H1 (cell line): ENCODE data around the gene NSA2. TPM values are rescaled to one million over a fixed set of nuclear protein-coding genes. Genes with fewer than 3 reads are reported as not detected.

ENCODE experiments used
- CTCF ChIA-PET: fragments of 300-600 bp; sonication (Branson Sonifier 250); formaldehyde crosslinking; loops from one replicate; lab custom pipeline; 2021; ENCODE audit not compliant: partially characterized antibody; lab: Charles Lee
- POLR2A ChIA-PET: fragments of 300-600 bp; sonication (Branson Sonifier 250); formaldehyde crosslinking; loops from one replicate; lab custom pipeline; 2021; ENCODE audit warnings: inconsistent platforms; ENCODE audit not compliant: partially characterized antibody; lab: Charles Lee
- DNase-seq, 2 experiments: peaks; one replicate each; pipeline versions ENCODE4 v3.0.0 to v3.0.0-alpha.2; 2010 to 2022; ENCODE audit warnings: low spot score in 2 of 2, low read depth in 1 of 2, mixed read lengths in 1 of 2
- FAIRE-seq: peaks from 2 replicates; lab custom pipeline; 2011; peaks lifted over from hg19 to GRCh38; lab: Jason Lieb, UNC
- H2AFZ ChIP-seq: 2 replicates; pipeline ENCODE4 v1.8.1; 2012; ENCODE audit warnings: low read length, inconsistent platforms
- H2AK5ac ChIP-seq: 2 replicates; pipeline ENCODE4 v1.6.1; 2013; ENCODE audit warnings: low read depth, low read length
- H2BK120ac ChIP-seq: replicated peaks from 2 replicates; pipeline ENCODE3; 2013; ENCODE audit warnings: low read depth, low read length, inconsistent platforms
- H2BK12ac ChIP-seq: 2 replicates; pipeline ENCODE4 v1.6.1; 2013; ENCODE audit warnings: low read depth, low read length
- H2BK15ac ChIP-seq: 2 replicates; pipeline ENCODE4 v1.6.1; 2013; ENCODE audit warnings: low read length
- H2BK20ac ChIP-seq: 2 replicates; pipeline ENCODE4 v1.6.1; 2013; ENCODE audit warnings: low read length
- H2BK5ac ChIP-seq: 2 replicates; pipeline ENCODE4 v1.6.1; 2013; ENCODE audit warnings: low read depth, low read length
- H3K14ac ChIP-seq: 2 replicates; pipeline ENCODE4 v1.6.1; 2013; ENCODE audit warnings: inconsistent platforms; ENCODE audit not compliant: insufficient read length
- H3K18ac ChIP-seq: 2 replicates; pipeline ENCODE4 v1.6.1; 2013; ENCODE audit warnings: low read length; ENCODE audit errors: extremely low read depth
- H3K23ac ChIP-seq: 2 replicates; pipeline ENCODE4 v1.6.1; 2013; ENCODE audit warnings: inconsistent platforms; ENCODE audit not compliant: insufficient read length
- H3K23me2 ChIP-seq: 2 replicates; pipeline ENCODE4 v1.6.1; 2013; ENCODE audit warnings: low read depth, low read length
- H3K27ac ChIP-seq: 2 replicates; pipeline ENCODE4 v1.6.1; 2011; ENCODE audit warnings: low read depth, low read length, inconsistent platforms
- H3K27me3 ChIP-seq, 4 experiments: replicated peaks in 1 of 4; 1 replicate in 1 of 4; 2 replicates in 3 of 4; pipeline versions ENCODE4 v1.6.1 to v1.8.1; 2011 to 2013; ENCODE audit warnings: low read length in 3 of 4, mild to moderate bottlenecking in 3 of 4, inconsistent platforms in 2 of 4, mixed read lengths in 2 of 4, moderate library complexity in 1 of 4; ENCODE audit not compliant: control insufficient read depth in 3 of 4, insufficient read depth in 3 of 4; ENCODE audit errors: extremely low read depth in 1 of 4
- H3K36me3 ChIP-seq, 4 experiments: 2 replicates each; pipeline versions ENCODE4 v1.6.1 to v1.8.1; 2011 to 2013; ENCODE audit warnings: mild to moderate bottlenecking in 4 of 4, low read length in 3 of 4, moderate library complexity in 2 of 4, control low read depth in 1 of 4, inconsistent platforms in 1 of 4; ENCODE audit not compliant: insufficient read depth in 4 of 4, control insufficient read depth in 2 of 4
- H3K4ac ChIP-seq: replicated peaks from 2 replicates; pipeline ENCODE3; 2013; ENCODE audit warnings: low read length, low read depth, mixed read lengths, inconsistent platforms; ENCODE audit not compliant: insufficient read length
- H3K4me1 ChIP-seq, 4 experiments: replicated peaks in 1 of 4; 1 replicate in 1 of 4; 2 replicates in 3 of 4; pipeline versions ENCODE4 v1.6.1 to v1.8.1; 2011 to 2013; ENCODE audit warnings: low read length in 3 of 4, inconsistent platforms in 2 of 4, mixed read lengths in 1 of 4; ENCODE audit not compliant: insufficient read depth in 4 of 4, control insufficient read depth in 3 of 4
- H3K4me2 ChIP-seq, 2 experiments: 2 replicates each; pipeline versions ENCODE4 v1.6.1 to v1.8.1; 2011 to 2013; ENCODE audit warnings: low read depth in 2 of 2, low read length in 2 of 2, control low read depth in 1 of 2, inconsistent platforms in 1 of 2, mild to moderate bottlenecking in 1 of 2; ENCODE audit not compliant: insufficient read depth in 1 of 2
- H3K4me3 ChIP-seq, 4 experiments: fragments of 200-600, 300-600 bp in 1 of 4; sonication (generic), shearing (Covaris generic), sonication (Bioruptor Twin) in 1 of 4; 2 replicates each; pipeline versions ENCODE4 v1.5.1 to v1.8.1; 2011 to 2016; ENCODE audit warnings: low read length in 4 of 4, low read depth in 3 of 4, control low read depth in 2 of 4, inconsistent platforms in 2 of 4, mild to moderate bottlenecking in 2 of 4, mixed read lengths in 1 of 4, moderate library complexity in 1 of 4; ENCODE audit not compliant: insufficient read depth in 2 of 4; ENCODE audit errors: extremely low read depth in 1 of 4
- H3K56ac ChIP-seq: replicated peaks from 2 replicates; pipeline ENCODE3; 2013; ENCODE audit warnings: low read depth, mild to moderate bottlenecking, mixed read lengths, low read length, inconsistent platforms; ENCODE audit not compliant: insufficient read length
- H3K79me1 ChIP-seq: 2 replicates; pipeline ENCODE4 v1.6.1; 2013; ENCODE audit warnings: low read depth, low read length, control low read depth
- H3K79me2 ChIP-seq, 2 experiments: 2 replicates each; pipeline versions ENCODE4 v1.6.1 to v1.8.1; 2012 to 2013; ENCODE audit warnings: low read length in 2 of 2, mild to moderate bottlenecking in 2 of 2, inconsistent platforms in 1 of 2; ENCODE audit not compliant: insufficient read depth in 2 of 2, control insufficient read depth in 1 of 2
- H3K9ac ChIP-seq, 4 experiments: replicated peaks in 1 of 4; 1 replicate in 1 of 4; 2 replicates in 3 of 4; pipeline versions ENCODE4 v1.6.1 to v1.8.1; 2011 to 2013; ENCODE audit warnings: low read depth in 3 of 4, low read length in 3 of 4, control low read depth in 2 of 4, mild to moderate bottlenecking in 2 of 4, moderate library complexity in 2 of 4, inconsistent platforms in 1 of 4; ENCODE audit errors: extremely low read depth in 1 of 4
- H3K9me3 ChIP-seq, 2 experiments: 2 replicates each; pipeline versions ENCODE4 v1.6.1 to v1.8.1; 2012 to 2013; ENCODE audit warnings: mild to moderate bottlenecking in 2 of 2, moderate library complexity in 2 of 2, control low read depth in 1 of 2, inconsistent platforms in 1 of 2, low read depth in 1 of 2, low read length in 1 of 2, mixed read lengths in 1 of 2; ENCODE audit not compliant: insufficient read depth in 2 of 2
- H4K20me1 ChIP-seq, 2 experiments: replicated peaks in 1 of 2; 2 replicates each; pipeline versions ENCODE3 to v1.8.1; 2011 to 2013; ENCODE audit warnings: inconsistent platforms in 2 of 2, low read length in 2 of 2, mild to moderate bottlenecking in 1 of 2; ENCODE audit not compliant: insufficient read depth in 2 of 2, control insufficient read depth in 1 of 2
- H4K5ac ChIP-seq: 2 replicates; pipeline ENCODE4 v1.6.1; 2013; ENCODE audit warnings: low read length, low read depth, mixed read lengths, inconsistent platforms; ENCODE audit not compliant: insufficient read length
- H4K8ac ChIP-seq: 2 replicates; pipeline ENCODE4 v1.8.0; 2013; ENCODE audit warnings: mild to moderate bottlenecking, moderate library complexity, low read length, inconsistent platforms; ENCODE audit not compliant: insufficient read depth; ENCODE audit errors: extremely low read depth
- H4K91ac ChIP-seq: replicated peaks from 2 replicates; pipeline ENCODE3; 2013; ENCODE audit warnings: low read length, mixed read lengths, inconsistent platforms; ENCODE audit not compliant: insufficient read length
- CTBP2 ChIP-seq: IDR thresholded peaks from 2 replicates; pipeline ENCODE4 v1.7.0; 2011; ENCODE audit warnings: borderline replicate concordance, mild to moderate bottlenecking, moderate library complexity, mixed read lengths, low read length; ENCODE audit not compliant: insufficient read depth, insufficient read length
- WGBS, 2 experiments: shearing (Covaris generic) in 1 of 2; methylation state at CpG; one replicate each; pipeline versions ENCODE4 v1.1.6 to v1.1.7; 2013 to 2015; ENCODE audit warnings: low lambda C conversion rate in 2 of 2, mixed read lengths in 2 of 2, inconsistent platforms in 1 of 2, low coverage in 1 of 2, missing lambda C conversion rate in 1 of 2; ENCODE audit not compliant: insufficient replicate concordance in 2 of 2, insufficient coverage in 1 of 2, insufficient read length in 1 of 2; ENCODE audit errors: extremely low coverage in 1 of 2, missing lambda C conversion rate in 1 of 2; 5-methylcytosine and 5-hydroxymethylcytosine counted together
- polyA plus RNA-seq, 7 experiments: library from polyadenylated mRNA; depleted of rRNA in 3 of 7; stranded (reverse) in 5 of 7; unstranded in 2 of 7; fragments of >200 nt in 5 of 7; fragments of 200-250 nt in 2 of 7; gene quantifications; 1 replicate in 5 of 7; 2 replicates in 1 of 7; 4 replicates in 1 of 7; pipeline versions ENCODE4 v1.2.1 to v1.2.3, GENCODE V29; 2011 to 2013; ENCODE audit warnings: missing spikeins in 2 of 7, mixed read lengths in 2 of 7
- total RNA-seq: library from RNA; stranded (reverse); fragmentation: NEBNext Ultra II Directional; extraction: Animal tissue kit (Norgen Biotek cat#: 25700); gene quantifications from 2 replicates; pipeline ENCODE4 v1.2.1, GENCODE V29; 2021

NSA2 gene
- total and polyA plus RNA-seq, 2 of the 8 experiments (the other 6 are each of a cell fraction or from before 2014, with no cell fraction given), result 17.0 to 68.7 TPM

GRCh38 chr5:74816875-74817274 lies 49.8 kb downstream of the NSA2 start:
- no peak overlapping the region for H3K18ac ChIP-seq
- no peak overlapping the region for H4K8ac ChIP-seq
- WGBS, 2 experiments, result 0% methylated on average over 1 of the region's 1 CpG; no CpG with 5 or more reads in 1 of the 2 experiments
- no peak overlapping the region for H2AK5ac ChIP-seq
- H3K36me3 ChIP-seq, result peaks cover 0 to 19% (median 9%) of the 10 kb centered on the region in 4 experiments; a peak in 2 of 8 replicates
- H3K9ac ChIP-seq, result no peak overlapping the region
- H3K4me2 ChIP-seq, result peak overlapping the region in 1 of 2 experiments; percentile 36; a peak in 1 of 4 replicates
- no peak overlapping the region for H3K56ac ChIP-seq
- DNase-seq (no peak), FAIRE-seq (peak; percentile 88)
- no peak overlapping the region for H3K4ac ChIP-seq
- H3K14ac ChIP-seq, result no peak overlapping the region
- peaks cover 3% of the 10 kb centered on the region; the same call in 1 of the 2 replicates for H3K79me1 ChIP-seq
- H3K79me2 ChIP-seq, result peaks cover 0 to 57% of the 10 kb centered on the region in 2 experiments; a peak in 2 of 4 replicates
- H3K9me3 ChIP-seq, result no peaks in the 10 kb centered on the region
- peak overlapping the region in 1 of 4 experiments; percentile 23; a peak in 1 of 8 replicates for H3K4me3 ChIP-seq
- no peak overlapping the region for H2BK12ac ChIP-seq
- no peak overlapping the region for H2AFZ ChIP-seq
- peaks cover 0 to 27% (median 22%) of the 10 kb centered on the region in 4 experiments; a peak in 4 of 7 replicates for H3K4me1 ChIP-seq
- no peak overlapping the region for H3K23ac ChIP-seq
- H4K91ac ChIP-seq, result no peak overlapping the region
- ChIA-PET CTCF (no interaction called here), POLR2A (interaction anchor here (0.8 to 2.3 kb wide), 2 partner anchors 36 to 49 kb away, joined by 3 to 4 read pairs; no protein-coding TSS in a partner anchor)
- H2BK20ac ChIP-seq, result no peak overlapping the region
- no peak overlapping the region for H4K5ac ChIP-seq
- no peaks in the 10 kb centered on the region for H3K27me3 ChIP-seq
- no peaks in the 10 kb centered on the region for H3K23me2 ChIP-seq
- no peak overlapping the region for H2BK5ac ChIP-seq
- H3K27ac ChIP-seq, result no peak overlapping the region
- no peak overlapping the region for H2BK120ac ChIP-seq
- no peak overlapping the region for H2BK15ac ChIP-seq
- no peaks in the 10 kb centered on the region for H4K20me1 ChIP-seq
- no peak for TF ChIP-seq CTBP2
